H1 (cell line): ENCODE data around the gene ILF2. TPM values are rescaled to one million over a fixed set of nuclear protein-coding genes. Genes with fewer than 3 reads are reported as not detected.
A peak's percentile ranks its signal among the peaks of the same experiment; 100 is the strongest.

Experiments used
- CTCF ChIA-PET: fragments of 300-600 bp; sonication (Branson Sonifier 250); formaldehyde crosslinking; loops from one replicate; lab custom pipeline; 2021; ENCODE audit not compliant: partially characterized antibody; lab: Charles Lee
- POLR2A ChIA-PET: fragments of 300-600 bp; sonication (Branson Sonifier 250); formaldehyde crosslinking; loops from one replicate; lab custom pipeline; 2021; ENCODE audit warnings: inconsistent platforms; ENCODE audit not compliant: partially characterized antibody; lab: Charles Lee
- DNase-seq, 2 experiments: peaks; one replicate each; pipeline versions ENCODE4 v3.0.0 to v3.0.0-alpha.2; 2010 to 2022; ENCODE audit warnings: low spot score in 2 of 2, low read depth in 1 of 2, mixed read lengths in 1 of 2
- FAIRE-seq: peaks from 2 replicates; lab custom pipeline; 2011; peaks lifted over from hg19 to GRCh38; lab: Jason Lieb, UNC
- H2AFZ ChIP-seq: 2 replicates; pipeline ENCODE4 v1.8.1; 2012; ENCODE audit warnings: low read length, inconsistent platforms
- H2AK5ac ChIP-seq: 2 replicates; pipeline ENCODE4 v1.6.1; 2013; ENCODE audit warnings: low read depth, low read length
- H2BK120ac ChIP-seq: replicated peaks from 2 replicates; pipeline ENCODE3; 2013; ENCODE audit warnings: low read depth, low read length, inconsistent platforms
- H2BK12ac ChIP-seq: 2 replicates; pipeline ENCODE4 v1.6.1; 2013; ENCODE audit warnings: low read depth, low read length
- H2BK15ac ChIP-seq: 2 replicates; pipeline ENCODE4 v1.6.1; 2013; ENCODE audit warnings: low read length
- H2BK20ac ChIP-seq: 2 replicates; pipeline ENCODE4 v1.6.1; 2013; ENCODE audit warnings: low read length
- H2BK5ac ChIP-seq: 2 replicates; pipeline ENCODE4 v1.6.1; 2013; ENCODE audit warnings: low read depth, low read length
- H3K14ac ChIP-seq: 2 replicates; pipeline ENCODE4 v1.6.1; 2013; ENCODE audit warnings: inconsistent platforms; ENCODE audit not compliant: insufficient read length
- H3K18ac ChIP-seq: 2 replicates; pipeline ENCODE4 v1.6.1; 2013; ENCODE audit warnings: low read length; ENCODE audit errors: extremely low read depth
- H3K23ac ChIP-seq: 2 replicates; pipeline ENCODE4 v1.6.1; 2013; ENCODE audit warnings: inconsistent platforms; ENCODE audit not compliant: insufficient read length
- H3K23me2 ChIP-seq: 2 replicates; pipeline ENCODE4 v1.6.1; 2013; ENCODE audit warnings: low read depth, low read length
- H3K27ac ChIP-seq: 2 replicates; pipeline ENCODE4 v1.6.1; 2011; ENCODE audit warnings: low read depth, low read length, inconsistent platforms
- H3K27me3 ChIP-seq, 4 experiments: replicated peaks in 1 of 4; 1 replicate in 1 of 4; 2 replicates in 3 of 4; pipeline versions ENCODE4 v1.6.1 to v1.8.1; 2011 to 2013; ENCODE audit warnings: low read length in 3 of 4, mild to moderate bottlenecking in 3 of 4, inconsistent platforms in 2 of 4, mixed read lengths in 2 of 4, moderate library complexity in 1 of 4; ENCODE audit not compliant: control insufficient read depth in 3 of 4, insufficient read depth in 3 of 4; ENCODE audit errors: extremely low read depth in 1 of 4
- H3K36me3 ChIP-seq, 4 experiments: 2 replicates each; pipeline versions ENCODE4 v1.6.1 to v1.8.1; 2011 to 2013; ENCODE audit warnings: mild to moderate bottlenecking in 4 of 4, low read length in 3 of 4, moderate library complexity in 2 of 4, control low read depth in 1 of 4, inconsistent platforms in 1 of 4; ENCODE audit not compliant: insufficient read depth in 4 of 4, control insufficient read depth in 2 of 4
- H3K4ac ChIP-seq: replicated peaks from 2 replicates; pipeline ENCODE3; 2013; ENCODE audit warnings: low read length, low read depth, mixed read lengths, inconsistent platforms; ENCODE audit not compliant: insufficient read length
- H3K4me1 ChIP-seq, 4 experiments: replicated peaks in 1 of 4; 1 replicate in 1 of 4; 2 replicates in 3 of 4; pipeline versions ENCODE4 v1.6.1 to v1.8.1; 2011 to 2013; ENCODE audit warnings: low read length in 3 of 4, inconsistent platforms in 2 of 4, mixed read lengths in 1 of 4; ENCODE audit not compliant: insufficient read depth in 4 of 4, control insufficient read depth in 3 of 4
- H3K4me2 ChIP-seq, 2 experiments: 2 replicates each; pipeline versions ENCODE4 v1.6.1 to v1.8.1; 2011 to 2013; ENCODE audit warnings: low read depth in 2 of 2, low read length in 2 of 2, control low read depth in 1 of 2, inconsistent platforms in 1 of 2, mild to moderate bottlenecking in 1 of 2; ENCODE audit not compliant: insufficient read depth in 1 of 2
- H3K4me3 ChIP-seq, 4 experiments: fragments of 200-600, 300-600 bp in 1 of 4; sonication (generic), shearing (Covaris generic), sonication (Bioruptor Twin) in 1 of 4; 2 replicates each; pipeline versions ENCODE4 v1.5.1 to v1.8.1; 2011 to 2016; ENCODE audit warnings: low read length in 4 of 4, low read depth in 3 of 4, control low read depth in 2 of 4, inconsistent platforms in 2 of 4, mild to moderate bottlenecking in 2 of 4, mixed read lengths in 1 of 4, moderate library complexity in 1 of 4; ENCODE audit not compliant: insufficient read depth in 2 of 4; ENCODE audit errors: extremely low read depth in 1 of 4
- H3K56ac ChIP-seq: replicated peaks from 2 replicates; pipeline ENCODE3; 2013; ENCODE audit warnings: low read depth, mild to moderate bottlenecking, mixed read lengths, low read length, inconsistent platforms; ENCODE audit not compliant: insufficient read length
- H3K79me1 ChIP-seq: 2 replicates; pipeline ENCODE4 v1.6.1; 2013; ENCODE audit warnings: low read depth, low read length, control low read depth
- H3K79me2 ChIP-seq, 2 experiments: 2 replicates each; pipeline versions ENCODE4 v1.6.1 to v1.8.1; 2012 to 2013; ENCODE audit warnings: low read length in 2 of 2, mild to moderate bottlenecking in 2 of 2, inconsistent platforms in 1 of 2; ENCODE audit not compliant: insufficient read depth in 2 of 2, control insufficient read depth in 1 of 2
- H3K9ac ChIP-seq, 4 experiments: replicated peaks in 1 of 4; 1 replicate in 1 of 4; 2 replicates in 3 of 4; pipeline versions ENCODE4 v1.6.1 to v1.8.1; 2011 to 2013; ENCODE audit warnings: low read depth in 3 of 4, low read length in 3 of 4, control low read depth in 2 of 4, mild to moderate bottlenecking in 2 of 4, moderate library complexity in 2 of 4, inconsistent platforms in 1 of 4; ENCODE audit errors: extremely low read depth in 1 of 4
- H3K9me3 ChIP-seq, 2 experiments: 2 replicates each; pipeline versions ENCODE4 v1.6.1 to v1.8.1; 2012 to 2013; ENCODE audit warnings: mild to moderate bottlenecking in 2 of 2, moderate library complexity in 2 of 2, control low read depth in 1 of 2, inconsistent platforms in 1 of 2, low read depth in 1 of 2, low read length in 1 of 2, mixed read lengths in 1 of 2; ENCODE audit not compliant: insufficient read depth in 2 of 2
- H4K20me1 ChIP-seq, 2 experiments: replicated peaks in 1 of 2; 2 replicates each; pipeline versions ENCODE3 to v1.8.1; 2011 to 2013; ENCODE audit warnings: inconsistent platforms in 2 of 2, low read length in 2 of 2, mild to moderate bottlenecking in 1 of 2; ENCODE audit not compliant: insufficient read depth in 2 of 2, control insufficient read depth in 1 of 2
- H4K5ac ChIP-seq: 2 replicates; pipeline ENCODE4 v1.6.1; 2013; ENCODE audit warnings: low read length, low read depth, mixed read lengths, inconsistent platforms; ENCODE audit not compliant: insufficient read length
- H4K8ac ChIP-seq: 2 replicates; pipeline ENCODE4 v1.8.0; 2013; ENCODE audit warnings: mild to moderate bottlenecking, moderate library complexity, low read length, inconsistent platforms; ENCODE audit not compliant: insufficient read depth; ENCODE audit errors: extremely low read depth
- H4K91ac ChIP-seq: replicated peaks from 2 replicates; pipeline ENCODE3; 2013; ENCODE audit warnings: low read length, mixed read lengths, inconsistent platforms; ENCODE audit not compliant: insufficient read length
- CHD1 ChIP-seq: IDR thresholded peaks from 2 replicates; pipeline ENCODE4 v1.6.1; 2012; ENCODE audit warnings: low read depth, low read length, improper control_type of control experiment
- KDM5A ChIP-seq: fragments of 200-600 bp; IDR thresholded peaks from 2 replicates; pipeline ENCODE4 v1.7.1; 2012; ENCODE audit warnings: mild to moderate bottlenecking, low read length, inconsistent platforms, mixed read lengths
- SAP30 ChIP-seq: fragments of 300-600 bp; sonication (generic); IDR thresholded peaks from 2 replicates; pipeline ENCODE4 v1.7.1; 2012; ENCODE audit warnings: low read length, moderate library complexity, mild to moderate bottlenecking, inconsistent platforms; ENCODE audit not compliant: insufficient read depth, insufficient replicate concordance
- WGBS, 2 experiments: shearing (Covaris generic) in 1 of 2; methylation state at CpG; one replicate each; pipeline versions ENCODE4 v1.1.6 to v1.1.7; 2013 to 2015; ENCODE audit warnings: low lambda C conversion rate in 2 of 2, mixed read lengths in 2 of 2, inconsistent platforms in 1 of 2, low coverage in 1 of 2, missing lambda C conversion rate in 1 of 2; ENCODE audit not compliant: insufficient replicate concordance in 2 of 2, insufficient coverage in 1 of 2, insufficient read length in 1 of 2; ENCODE audit errors: extremely low coverage in 1 of 2, missing lambda C conversion rate in 1 of 2; 5-methylcytosine and 5-hydroxymethylcytosine counted together
- polyA plus RNA-seq, 7 experiments: library from polyadenylated mRNA; depleted of rRNA in 3 of 7; stranded (reverse) in 5 of 7; unstranded in 2 of 7; fragments of >200 nt in 5 of 7; fragments of 200-250 nt in 2 of 7; gene quantifications; 1 replicate in 5 of 7; 2 replicates in 1 of 7; 4 replicates in 1 of 7; pipeline versions ENCODE4 v1.2.1 to v1.2.3, GENCODE V29; 2011 to 2013; ENCODE audit warnings: missing spikeins in 2 of 7, mixed read lengths in 2 of 7
- total RNA-seq: library from RNA; stranded (reverse); fragmentation: NEBNext Ultra II Directional; extraction: Animal tissue kit (Norgen Biotek cat#: 25700); gene quantifications from 2 replicates; pipeline ENCODE4 v1.2.1, GENCODE V29; 2021

Gene ILF2
- total and polyA plus RNA-seq, 2 of the 8 experiments (the other 6 are each of a cell fraction or from before 2014, with no cell fraction given): 389 to 474 TPM

- H2BK20ac ChIP-seq: no peak overlapping the region
- H3K23me2 ChIP-seq: peaks cover 8% of the 10 kb centered on the region
- peak overlapping the region; percentile 70 for H4K91ac ChIP-seq
- peak overlapping the region; percentile 95 for H3K27ac ChIP-seq
- CTCF ChIA-PET: interaction anchor here (0.5 to 11.7 kb wide), 4 partner anchors 78 to 223 kb away, joined by 3 to 172 read pairs (median 3); no protein-coding TSS in a partner anchor
- no peaks in the 10 kb centered on the region; the same call in 1 of the 2 replicates for H3K79me1 ChIP-seq
- H3K9me3 ChIP-seq: no peaks in the 10 kb centered on the region
- peaks cover 0 to 3% of the 10 kb centered on the region in 2 experiments for H4K20me1 ChIP-seq
- H2BK15ac ChIP-seq: no peak overlapping the region
- H3K23ac ChIP-seq: no peak overlapping the region
- H3K4me3 ChIP-seq: peak overlapping the region; percentile 89 to 100 (median 99)
- no peak overlapping the region for H2BK120ac ChIP-seq
- FAIRE-seq (no peak), DNase-seq (no peak)
- peak overlapping the region; percentile 95 for H2BK5ac ChIP-seq
- no peak; the same call in 1 of the 2 replicates for TF ChIP-seq CHD1
- peak; percentile 59 for TF ChIP-seq SAP30
- peak; percentile 80; the same call in 1 of the 2 replicates for TF ChIP-seq KDM5A
- H3K14ac ChIP-seq: no peak overlapping the region
- H3K4me1 ChIP-seq: peaks cover 0 to 4% (median 2%) of the 10 kb centered on the region in 4 experiments; a peak in 2 of 7 replicates
- H3K4ac ChIP-seq: peak overlapping the region; percentile 46
- peaks cover 11 to 32% of the 10 kb centered on the region in 2 experiments for H3K79me2 ChIP-seq
- no peak overlapping the region for H2BK12ac ChIP-seq
- 8% methylated on average over 20 of the region's 22 CpGs; no CpG with 5 or more reads in 1 of the 2 experiments for WGBS, 2 experiments
- POLR2A ChIA-PET: interaction anchor here (0.5 to 19.8 kb wide), 6 partner anchors 9 to 161 kb away, joined by 3 to 343 read pairs (median 18); partner anchors contain the start of genes CHTOP, INTS3 and SNAPIN
- H4K8ac ChIP-seq: peak overlapping the region; percentile 98; the same call in 1 of the 2 replicates
- H3K36me3 ChIP-seq: peaks cover 36 to 44% (median 43%) of the 10 kb centered on the region in 4 experiments
- no peaks in the 10 kb centered on the region for H3K27me3 ChIP-seq
- H3K4me2 ChIP-seq: peak overlapping the region; percentile 80 to 84
- H3K18ac ChIP-seq: peak overlapping the region; percentile 27; the same call in 1 of the 2 replicates
- H3K9ac ChIP-seq: peak overlapping the region; percentile 97 to 100 (median 100)
- no peak overlapping the region for H2AFZ ChIP-seq
- H4K5ac ChIP-seq: peak overlapping the region; percentile 73
- H3K56ac ChIP-seq: peak overlapping the region; percentile 63
- H2AK5ac ChIP-seq: 0 out of 2 replicates have a peak overlapping the region, but pooled peaks have one; percentile 60
These were observed 435 bp downstream of the ILF2 start for GRCh38 chr1:153670257-153670858.
